HCT116 (cell line): ENCODE data around the gene ERI2. TPM values are rescaled to one million over a fixed set of nuclear protein-coding genes. Genes with fewer than 3 reads are reported as not detected.

ENCODE experiments used
- ATAC-seq: fragments of 200-7000 bp; cut with Tn5 transposase; 2 replicates; pipeline ENCODE4 v1.9.1; 2020; ENCODE audit warnings: mild to moderate bottlenecking, moderate library complexity
- BruUV-seq: library from RNA; stranded (reverse); fragments of 400-500 nt; replicated peaks from 2 replicates; lab custom pipeline; 2021; lab: Mats Ljungman, UMichigan
- CTCF ChIA-PET: fragments of 300-600 bp; sonication (Branson Sonifier 250); formaldehyde crosslinking; loops from one replicate; lab custom pipeline; 2021; ENCODE audit warnings: antibody characterized with exemption; lab: Charles Lee
- POLR2A ChIA-PET: fragments of 300-600, 350-600 bp; sonication (Branson Sonifier 250); formaldehyde crosslinking; loops from one replicate; lab custom pipeline; 2021; ENCODE audit warnings: antibody characterized with exemption; lab: Charles Lee
- RAD21 ChIA-PET, 2 experiments: fragments of 300-600 bp; sonication (Branson Sonifier 250); formaldehyde crosslinking; loops; one replicate each; lab custom pipeline; 2023; ENCODE audit warnings: low total read pairs in 2 of 2; ENCODE audit not compliant: uncharacterized antibody in 2 of 2, unreplicated experiment in 2 of 2, low non-redundant PET in 1 of 2; lab: Charles Lee
- DNase-seq: peaks from one replicate; pipeline ENCODE4 v3.0.0-alpha.2; 2010; ENCODE audit warnings: low read depth, low spot score
- H2AFZ ChIP-seq: fragments of 200-600 bp; shearing (Covaris generic), sonication (generic); 2 replicates; pipeline ENCODE4 v1.6.1; 2017; ENCODE audit warnings: low read depth, mixed run types, mixed read lengths, antibody characterized with exemption, low read length; ENCODE audit not compliant: poor library complexity, severe bottlenecking
- H3K27ac ChIP-seq: 2 replicates; pipeline ENCODE4 v1.5.1; 2012; ENCODE audit warnings: low read depth, low read length
- H3K27me3 ChIP-seq: fragments of 200-600 bp; sonication (generic); 2 replicates; pipeline ENCODE4 v1.6.1; 2016; ENCODE audit warnings: mixed run types, low read length, mixed read lengths; ENCODE audit not compliant: insufficient read depth
- H3K36me3 ChIP-seq, 2 experiments: fragments of 200-500 bp in 1 of 2; fragments of 200-600 bp in 1 of 2; sonication (Bioruptor generic) in 1 of 2; sonication (generic) in 1 of 2; 2 replicates each; pipeline versions ENCODE4 v1.5.1 to v1.6.1; 2014 to 2016; ENCODE audit warnings: low read length in 2 of 2, inconsistent platforms in 1 of 2, mixed read lengths in 1 of 2, mixed run types in 1 of 2; ENCODE audit not compliant: insufficient read depth in 2 of 2, control insufficient read depth in 1 of 2
- H3K4me1 ChIP-seq, 2 experiments: fragments of 200-600 bp in 1 of 2; sonication (generic) in 1 of 2; 2 replicates each; pipeline versions ENCODE4 v1.5.1 to v1.6.1; 2012 to 2017; ENCODE audit warnings: low read length in 2 of 2, inconsistent platforms in 1 of 2, mild to moderate bottlenecking in 1 of 2, mixed read lengths in 1 of 2, mixed run types in 1 of 2, moderate library complexity in 1 of 2; ENCODE audit not compliant: insufficient read depth in 2 of 2, control insufficient read depth in 1 of 2
- H3K4me2 ChIP-seq: fragments of 200-600 bp; sonication (generic); 2 replicates; pipeline ENCODE4 v1.6.1; 2017; ENCODE audit warnings: mixed run types, low read length, mixed read lengths
- H3K4me3 ChIP-seq, 2 experiments: fragments of 200-600 bp in 1 of 2; sonication (generic) in 1 of 2; replicated peaks in 1 of 2; 2 replicates each; pipeline ENCODE4 v1.5.1; 2011 to 2016; ENCODE audit warnings: low read length in 2 of 2, control low read depth in 1 of 2, low read depth in 1 of 2, mild to moderate bottlenecking in 1 of 2, mixed read lengths in 1 of 2, mixed run types in 1 of 2
- H3K79me2 ChIP-seq: fragments of 200-600 bp; sonication (generic); 2 replicates; pipeline ENCODE4 v1.6.1; 2017; ENCODE audit warnings: mild to moderate bottlenecking, mixed run types, low read length, moderate library complexity, mixed read lengths; ENCODE audit not compliant: insufficient read depth
- H3K9ac ChIP-seq: fragments of 200-600 bp; sonication (generic); 2 replicates; pipeline ENCODE4 v1.6.1; 2016; ENCODE audit warnings: low read length, mixed read lengths
- H3K9me2 ChIP-seq: fragments of 200-600 bp; sonication (generic), shearing (Covaris generic); 2 replicates; pipeline ENCODE4 v1.6.1; 2017; ENCODE audit warnings: mixed run types, mild to moderate bottlenecking, moderate library complexity; ENCODE audit not compliant: insufficient read depth
- H3K9me3 ChIP-seq, 2 experiments: fragments of 200-500 bp in 1 of 2; fragments of 200-600 bp in 1 of 2; sonication (Bioruptor generic) in 1 of 2; sonication (generic) in 1 of 2; 2 replicates each; pipeline ENCODE4 v1.6.1; 2014 to 2017; ENCODE audit warnings: low read length in 2 of 2, mixed read lengths in 2 of 2, inconsistent platforms in 1 of 2, low read depth in 1 of 2, mild to moderate bottlenecking in 1 of 2, mixed run types in 1 of 2, moderate library complexity in 1 of 2; ENCODE audit not compliant: control insufficient read depth in 1 of 2, insufficient read depth in 1 of 2
- H4K20me1 ChIP-seq: fragments of 200-600 bp; sonication (generic), shearing (Covaris generic); 2 replicates; pipeline ENCODE4 v1.6.1; 2017; ENCODE audit warnings: mixed run types, mild to moderate bottlenecking, moderate library complexity; ENCODE audit not compliant: insufficient read depth
- CBX3 ChIP-seq: IDR thresholded peaks from 2 replicates; pipeline ENCODE4 v1.6.1; 2012; ENCODE audit warnings: low read depth
- CEBPB ChIP-seq: IDR thresholded peaks from 2 replicates; pipeline ENCODE4 v1.6.1; 2012; ENCODE audit warnings: low read depth
- EZH2 ChIP-seq: fragments of 200-600 bp; sonication (generic); IDR thresholded peaks from 2 replicates; pipeline ENCODE4 v1.6.1; 2017; ENCODE audit warnings: antibody characterized with exemption, mixed run types
- FOSL1 ChIP-seq: IDR thresholded peaks from 2 replicates; pipeline ENCODE4 v1.6.1; 2012; ENCODE audit warnings: low read depth
- RAD21 ChIP-seq: IDR thresholded peaks from 2 replicates; pipeline ENCODE4 v1.6.1; 2012; ENCODE audit warnings: low read depth, mild to moderate bottlenecking
- REST ChIP-seq: IDR thresholded peaks from 2 replicates; pipeline ENCODE4 v1.6.1; 2012; ENCODE audit warnings: low read depth
- SIN3A ChIP-seq: IDR thresholded peaks from 2 replicates; pipeline ENCODE4 v1.6.1; 2012; ENCODE audit warnings: low read depth
- SP1 ChIP-seq: IDR thresholded peaks from 2 replicates; pipeline ENCODE4 v1.6.1; 2012; ENCODE audit warnings: low read depth
- SRF ChIP-seq: IDR thresholded peaks from 2 replicates; pipeline ENCODE4 v1.6.1; 2012; ENCODE audit warnings: low read depth
- YY1 ChIP-seq: IDR thresholded peaks from 2 replicates; pipeline ENCODE4 v1.6.1; 2011; ENCODE audit warnings: low read length, low read depth, moderate library complexity, mild to moderate bottlenecking; ENCODE audit not compliant: insufficient replicate concordance; ENCODE audit errors: extremely low read depth
- ZBTB33 ChIP-seq: IDR thresholded peaks from 2 replicates; pipeline ENCODE4 v1.6.1; 2011; ENCODE audit warnings: mild to moderate bottlenecking, low read length, moderate library complexity; ENCODE audit not compliant: insufficient replicate concordance; ENCODE audit errors: extremely low read depth
- ZFX ChIP-seq: fragments of 450-650 bp; IDR thresholded peaks from 2 replicates; pipeline ENCODE4 v1.6.1; 2017
- ZNF274 ChIP-seq: fragments of 200-500 bp; sonication (Bioruptor generic); IDR thresholded peaks from 2 replicates; pipeline ENCODE4 v1.6.1; 2014; ENCODE audit warnings: mild to moderate bottlenecking, low read depth, low read length, inconsistent platforms
- intact Hi-C: fragments of 100-400 bp; cut with micrococcal nuclease; formaldehyde crosslinking; loops from 2 replicates; pipeline ENCODE4 v1.10.0; 2022
- total RNA-seq: library from RNA; stranded (reverse); gene quantifications from one replicate; pipeline ENCODE4 v1.2.1, GENCODE V29; 2021; ENCODE audit not compliant: unreplicated experiment
- TF ChIP-seq, protein P1 (sequence below): IDR thresholded peaks from 2 replicates; pipeline ENCODE4 v1.6.1; 2012
- TF ChIP-seq, protein P2 (sequence below), 3 experiments: fragments of 200-600 bp in 1 of 3; sonication (generic) in 1 of 3; IDR thresholded peaks in 2 of 3; conservative IDR thresholded peaks in 1 of 3; 2 replicates each; pipeline ENCODE4 v1.5.1; 2012 to 2017; ENCODE audit warnings: low read depth in 2 of 3, low read length in 2 of 3, antibody characterized with exemption in 1 of 3, borderline replicate concordance in 1 of 3, control low read depth in 1 of 3, mild to moderate bottlenecking in 1 of 3, mixed read lengths in 1 of 3, mixed run types in 1 of 3, moderate library complexity in 1 of 3; ENCODE audit not compliant: insufficient read depth in 1 of 3

ERI2 gene
- total RNA-seq, 1 experiment from 2014 or later: 42.1 TPM

DNA sequence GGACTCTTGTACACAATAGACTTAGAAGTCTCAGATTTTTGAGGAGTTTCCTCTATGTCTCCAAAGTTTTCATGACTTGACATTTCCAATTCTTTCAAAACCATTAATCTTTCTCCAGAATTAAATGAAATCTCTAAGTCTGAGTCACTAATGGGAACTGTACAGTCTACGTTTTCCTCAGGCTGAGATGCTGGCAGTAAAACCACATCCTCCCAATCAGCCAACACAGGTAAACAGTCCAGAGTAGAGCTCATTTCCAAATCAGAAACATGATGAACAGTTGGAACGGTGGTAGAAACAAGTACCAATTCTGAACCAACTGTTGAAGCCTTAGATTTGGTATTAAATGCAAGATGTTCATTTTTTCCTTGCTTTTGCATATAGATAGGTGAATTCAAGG, 7.9 kb downstream of the ERI2 start:
- intact Hi-C loops: no loop called here
- ATAC-seq (no peak), DNase-seq (no peak)
- Histone ChIP-seq H3K4me2 (no peak overlapping the region), H3K9ac (no peak overlapping the region), H3K27ac (no peak overlapping the region), H4K20me1 (no peaks in the 10 kb centered on the region), H3K4me3 (no peak overlapping the region), H3K4me1 (no peaks in the 10 kb centered on the region), H3K79me2 (no peaks in the 10 kb centered on the region), H2AFZ (no peak overlapping the region), H3K27me3 (no peaks in the 10 kb centered on the region), H3K9me3 (no peaks in the 10 kb centered on the region), H3K9me2 (no peaks in the 10 kb centered on the region), H3K36me3 (peaks cover 10 to 13% of the 10 kb centered on the region in 2 experiments)
- ChIA-PET CTCF (no interaction called here), POLR2A (no interaction called here), RAD21 (no interaction called here)
- TF ChIP-seq, protein P1, sequence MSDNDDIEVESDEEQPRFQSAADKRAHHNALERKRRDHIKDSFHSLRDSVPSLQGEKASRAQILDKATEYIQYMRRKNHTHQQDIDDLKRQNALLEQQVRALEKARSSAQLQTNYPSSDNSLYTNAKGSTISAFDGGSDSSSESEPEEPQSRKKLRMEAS: no peak
- TF ChIP-seq ZFX (no peak), EZH2 (no peak), ZBTB33 (no peak), CEBPB (no peak), FOSL1 (no peak), REST (no peak), ZNF274 (no peak), RAD21 (no peak), YY1 (no peak), CBX3 (no peak), SRF (no peak), SP1 (no peak), SIN3A (no peak)
- TF ChIP-seq, protein P2, sequence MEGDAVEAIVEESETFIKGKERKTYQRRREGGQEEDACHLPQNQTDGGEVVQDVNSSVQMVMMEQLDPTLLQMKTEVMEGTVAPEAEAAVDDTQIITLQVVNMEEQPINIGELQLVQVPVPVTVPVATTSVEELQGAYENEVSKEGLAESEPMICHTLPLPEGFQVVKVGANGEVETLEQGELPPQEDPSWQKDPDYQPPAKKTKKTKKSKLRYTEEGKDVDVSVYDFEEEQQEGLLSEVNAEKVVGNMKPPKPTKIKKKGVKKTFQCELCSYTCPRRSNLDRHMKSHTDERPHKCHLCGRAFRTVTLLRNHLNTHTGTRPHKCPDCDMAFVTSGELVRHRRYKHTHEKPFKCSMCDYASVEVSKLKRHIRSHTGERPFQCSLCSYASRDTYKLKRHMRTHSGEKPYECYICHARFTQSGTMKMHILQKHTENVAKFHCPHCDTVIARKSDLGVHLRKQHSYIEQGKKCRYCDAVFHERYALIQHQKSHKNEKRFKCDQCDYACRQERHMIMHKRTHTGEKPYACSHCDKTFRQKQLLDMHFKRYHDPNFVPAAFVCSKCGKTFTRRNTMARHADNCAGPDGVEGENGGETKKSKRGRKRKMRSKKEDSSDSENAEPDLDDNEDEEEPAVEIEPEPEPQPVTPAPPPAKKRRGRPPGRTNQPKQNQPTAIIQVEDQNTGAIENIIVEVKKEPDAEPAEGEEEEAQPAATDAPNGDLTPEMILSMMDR (IDR thresholded peaks at IDR 0.05 in 2 of 3, conservative IDR thresholded peaks at IDR 0.05 in 1 of 3; ENCODE audit: borderline replicate concordance in 1 of 3, insufficient read depth in 1 of 3, low read depth in 2 of 3, low read length in 2 of 3): no peak
- no TSS peak for BruUV-seq
